Dendritic cell treated with granulocyte-macrophage colony-stimulating factor and Interleukin-4, amounts not matched to agents 40 ng/mL and 50 ng/mL, for 4 days (primary cell): ENCODE results near the gene CLSTN2.

Source experiments
- H3K27ac Mint-ChIP-seq: one replicate; pipeline ENCODE4 v1.8.0; 2022; ENCODE audit warnings: mild to moderate bottlenecking, mixed read lengths
- H3K27me3 Mint-ChIP-seq: one replicate; pipeline ENCODE4 v1.8.0; 2022; ENCODE audit warnings: mild to moderate bottlenecking, mixed read lengths
- H3K36me3 Mint-ChIP-seq: one replicate; pipeline ENCODE4 v1.8.0; 2022; ENCODE audit warnings: low read depth, mixed read lengths
- H3K4me1 Mint-ChIP-seq: one replicate; pipeline ENCODE4 v1.8.0; 2022; ENCODE audit warnings: low read depth, mixed read lengths
- H3K4me3 Mint-ChIP-seq: one replicate; pipeline ENCODE4 v1.8.0; 2022; ENCODE audit warnings: mild to moderate bottlenecking, moderate library complexity, mixed read lengths
- H3K9me3 Mint-ChIP-seq: one replicate; pipeline ENCODE4 v1.8.0; 2022; ENCODE audit warnings: mixed read lengths
- intact Hi-C: fragments of 100-400 bp; cut with micrococcal nuclease; formaldehyde crosslinking; loops from one replicate; pipeline ENCODE4 v1.15.0; 2022

The CLSTN2 gene

DNA sequence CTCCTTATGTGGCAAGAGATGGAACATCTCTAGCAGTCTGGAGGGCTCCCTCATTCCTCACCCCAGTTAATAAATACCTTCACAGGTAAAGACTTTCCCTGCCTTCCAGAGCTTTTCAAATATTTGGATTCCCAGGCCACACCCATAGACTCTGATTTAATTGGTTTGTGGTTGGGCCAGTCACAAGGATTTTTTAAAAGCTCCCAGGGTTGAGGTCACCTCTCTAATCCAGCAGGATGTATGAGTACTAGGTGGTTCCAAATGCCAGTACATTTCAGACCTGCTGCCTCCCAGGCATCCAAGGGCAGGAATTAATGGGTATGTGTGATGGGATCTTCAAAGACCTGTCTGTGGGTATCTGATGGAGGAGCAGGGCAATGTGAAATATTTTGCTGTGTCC is 312.8 kb downstream of the CLSTN2 start:
- Mint-ChIP-seq H3K36me3 (no peaks in the 10 kb centered on the region), H3K4me3 (no peak overlapping the region), H3K27ac (no peak overlapping the region), H3K27me3 (no peaks in the 10 kb centered on the region), H3K9me3 (no peaks in the 10 kb centered on the region), H3K4me1 (no peaks in the 10 kb centered on the region)
- intact Hi-C loops: no loop called here

GRCh38 chr3:140249188-140249587 is 314.2 kb downstream of the CLSTN2 start:
- Mint-ChIP-seq H3K4me3 (no peak overlapping the region), H3K27ac (no peak overlapping the region)
- intact Hi-C loops: no loop called here

GRCh38 chr3:140250010-140250855 is 315.2 kb downstream of the CLSTN2 start:
- Mint-ChIP-seq H3K9me3 (no peaks in the 10 kb centered on the region), H3K27me3 (no peaks in the 10 kb centered on the region), H3K4me1 (no peaks in the 10 kb centered on the region), H3K4me3 (no peak overlapping the region), H3K27ac (no peak overlapping the region), H3K36me3 (no peaks in the 10 kb centered on the region)
- intact Hi-C loops: no loop called here

More at GRCh38 chr3:140249188-140249587, 314.2 kb downstream of the CLSTN2 start:
- no peaks in the 10 kb centered on the region for H3K36me3 Mint-ChIP-seq
- no peaks in the 10 kb centered on the region for H3K27me3 Mint-ChIP-seq
- no peaks in the 10 kb centered on the region for H3K9me3 Mint-ChIP-seq
- no peaks in the 10 kb centered on the region for H3K4me1 Mint-ChIP-seq

GRCh38 chr3:140250945-140251344 is 316.0 kb downstream of the CLSTN2 start:
- Mint-ChIP-seq H3K36me3 (no peaks in the 10 kb centered on the region), H3K27ac (no peak overlapping the region)
- intact Hi-C loops: no loop called here

GRCh38 chr3:140251678-140252077 is 316.7 kb downstream of the CLSTN2 start:
- Mint-ChIP-seq H3K36me3 (no peaks in the 10 kb centered on the region), H3K9me3 (no peaks in the 10 kb centered on the region), H3K27me3 (no peaks in the 10 kb centered on the region), H3K27ac (no peak overlapping the region), H3K4me3 (no peak overlapping the region), H3K4me1 (no peaks in the 10 kb centered on the region)
- intact Hi-C loops: no loop called here

More at GRCh38 chr3:140250945-140251344, 316.0 kb downstream of the CLSTN2 start:
- H3K4me3 Mint-ChIP-seq: no peak overlapping the region
- H3K27me3 Mint-ChIP-seq: no peaks in the 10 kb centered on the region
- H3K4me1 Mint-ChIP-seq: no peaks in the 10 kb centered on the region
- H3K9me3 Mint-ChIP-seq: no peaks in the 10 kb centered on the region

DNA sequence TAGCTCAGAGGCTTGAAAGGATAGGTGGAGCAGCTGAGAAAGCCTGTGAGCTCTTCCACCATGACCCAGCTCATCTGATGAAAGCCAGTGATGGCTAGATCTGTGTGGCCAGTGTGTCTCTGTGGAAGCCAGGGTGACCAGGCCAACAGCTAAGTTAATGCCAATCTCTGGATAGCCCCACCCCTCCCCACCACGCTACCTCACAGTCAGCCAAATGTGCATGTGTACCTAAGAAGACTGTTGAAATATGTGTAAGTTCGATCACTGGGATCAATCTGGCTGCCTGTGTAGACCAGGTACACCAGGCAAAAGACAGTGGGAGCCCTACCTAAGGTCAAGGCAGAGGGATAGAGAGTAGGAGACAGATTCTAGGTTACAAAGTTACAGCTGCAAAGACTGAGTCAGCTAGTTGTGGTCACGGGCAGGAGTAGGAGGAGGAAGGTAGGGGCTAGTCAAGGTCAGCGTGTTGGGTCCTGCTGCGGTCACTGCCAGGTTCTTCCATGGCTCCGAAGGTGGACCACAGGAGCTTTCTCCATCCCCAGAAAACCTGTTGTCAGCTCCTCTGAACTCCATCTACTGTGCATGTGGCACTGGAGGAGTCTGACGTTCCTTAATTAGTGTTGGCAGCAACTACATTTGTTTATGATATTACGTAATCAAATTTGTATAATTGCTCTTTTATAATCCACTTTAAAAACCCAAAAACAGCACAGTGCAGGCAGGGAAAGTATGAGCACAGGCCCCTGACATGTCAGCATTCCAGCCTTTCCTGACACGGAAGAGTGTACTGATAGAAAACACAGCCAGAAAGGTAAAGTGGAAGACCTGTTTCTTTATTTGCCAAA is 318.0 kb downstream of the CLSTN2 start:
- Mint-ChIP-seq H3K4me3 (no peak overlapping the region), H3K36me3 (no peaks in the 10 kb centered on the region), H3K27ac (no peak overlapping the region), H3K4me1 (no peaks in the 10 kb centered on the region), H3K27me3 (no peaks in the 10 kb centered on the region), H3K9me3 (no peaks in the 10 kb centered on the region)
- intact Hi-C loops: no loop called here

DNA sequence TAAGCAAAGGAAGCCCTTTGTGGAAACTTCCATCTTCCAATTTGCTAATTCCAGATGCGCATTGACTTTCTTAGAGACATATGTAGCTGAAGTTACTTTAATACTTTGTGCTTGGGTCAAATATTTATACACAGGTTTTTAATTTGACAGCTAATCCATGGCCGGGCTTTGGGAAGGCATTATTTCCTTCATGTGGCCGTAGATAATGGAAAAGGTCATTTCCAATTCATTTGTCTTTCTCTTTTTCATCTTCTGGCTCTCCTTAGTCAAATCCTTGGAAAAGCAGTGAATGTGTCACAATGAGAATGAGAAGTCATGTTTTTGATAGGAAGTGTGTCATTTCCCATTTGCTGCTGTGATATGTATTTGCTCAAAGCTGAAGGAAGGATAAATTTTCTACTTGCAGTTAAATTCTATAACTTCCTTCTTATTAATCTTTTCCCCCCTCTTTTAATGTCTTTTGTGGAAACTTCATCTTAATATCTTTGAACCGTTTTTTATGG is 323.3 kb downstream of the CLSTN2 start:
- H3K27ac Mint-ChIP-seq: no peak overlapping the region
- no peak overlapping the region for H3K4me3 Mint-ChIP-seq
- no peaks in the 10 kb centered on the region for H3K9me3 Mint-ChIP-seq
- no peaks in the 10 kb centered on the region for H3K36me3 Mint-ChIP-seq
- intact Hi-C loops: no loop called here
- H3K27me3 Mint-ChIP-seq: no peaks in the 10 kb centered on the region
- no peaks in the 10 kb centered on the region for H3K4me1 Mint-ChIP-seq

GRCh38 chr3:140265302-140265701 is 330.3 kb downstream of the CLSTN2 start:
- no peak overlapping the region for H3K4me3 Mint-ChIP-seq
- intact Hi-C loops: no loop called here
- H3K36me3 Mint-ChIP-seq: no peaks in the 10 kb centered on the region
- no peaks in the 10 kb centered on the region for H3K4me1 Mint-ChIP-seq
- H3K27me3 Mint-ChIP-seq: no peaks in the 10 kb centered on the region
- H3K27ac Mint-ChIP-seq: no peak overlapping the region
- H3K9me3 Mint-ChIP-seq: no peaks in the 10 kb centered on the region

GRCh38 chr3:140268103-140268502 is 333.1 kb downstream of the CLSTN2 start:
- no peak overlapping the region for H3K4me3 Mint-ChIP-seq
- H3K9me3 Mint-ChIP-seq: no peaks in the 10 kb centered on the region
- no peak overlapping the region for H3K27ac Mint-ChIP-seq
- intact Hi-C loops: no loop called here
- H3K4me1 Mint-ChIP-seq: no peaks in the 10 kb centered on the region
- H3K27me3 Mint-ChIP-seq: no peaks in the 10 kb centered on the region
- no peaks in the 10 kb centered on the region for H3K36me3 Mint-ChIP-seq

DNA sequence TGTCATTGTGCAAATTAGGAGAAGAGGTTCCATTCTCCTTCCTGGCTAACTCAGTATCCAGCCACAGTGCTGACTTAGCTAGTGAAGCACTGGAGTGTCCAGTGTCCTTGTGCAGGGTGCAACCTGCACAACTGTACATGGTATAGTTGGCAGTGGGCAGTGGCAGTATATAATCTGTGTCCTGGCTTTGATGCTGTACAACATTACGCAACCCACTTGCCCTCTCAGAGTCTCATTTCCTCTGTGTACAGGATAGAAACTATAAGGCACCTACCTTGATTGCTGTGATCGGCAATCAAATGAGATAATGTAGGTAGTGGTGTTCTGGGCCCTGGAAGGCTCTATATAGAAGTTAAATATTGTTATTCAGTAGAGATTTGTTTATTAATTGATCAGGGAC is 333.6 kb downstream of the CLSTN2 start:
- no peaks in the 10 kb centered on the region for H3K27me3 Mint-ChIP-seq
- no peaks in the 10 kb centered on the region for H3K36me3 Mint-ChIP-seq
- H3K4me3 Mint-ChIP-seq: no peak overlapping the region
- H3K4me1 Mint-ChIP-seq: no peaks in the 10 kb centered on the region
- intact Hi-C loops: no loop called here
- H3K27ac Mint-ChIP-seq: no peak overlapping the region
- no peaks in the 10 kb centered on the region for H3K9me3 Mint-ChIP-seq

DNA sequence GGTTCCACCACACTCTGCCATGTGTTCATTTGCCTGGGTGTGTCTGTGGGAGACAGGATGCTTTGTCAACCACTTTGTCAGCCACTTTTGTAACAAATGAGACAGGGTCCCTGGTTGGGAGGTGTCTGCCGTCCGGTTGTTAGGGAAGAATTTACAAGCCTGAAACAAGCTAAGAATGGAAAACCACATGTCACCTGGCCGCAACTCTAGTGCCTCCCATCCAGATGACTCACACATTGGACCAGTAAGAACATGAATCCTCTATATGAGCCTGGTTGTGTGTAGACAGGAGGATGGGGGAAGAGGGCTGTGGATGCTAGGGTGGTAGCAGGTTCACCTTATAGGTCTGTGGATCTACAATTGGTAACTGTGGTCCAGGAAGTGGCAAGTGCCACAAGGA is 335.3 kb downstream of the CLSTN2 start:
- H3K4me3 Mint-ChIP-seq: no peak overlapping the region
- no peaks in the 10 kb centered on the region for H3K4me1 Mint-ChIP-seq
- no peaks in the 10 kb centered on the region for H3K9me3 Mint-ChIP-seq
- H3K36me3 Mint-ChIP-seq: no peaks in the 10 kb centered on the region
- intact Hi-C loops: no loop called here
- no peaks in the 10 kb centered on the region for H3K27me3 Mint-ChIP-seq
- no peak overlapping the region for H3K27ac Mint-ChIP-seq

- no peak overlapping the region for H3K27ac Mint-ChIP-seq
- H3K4me3 Mint-ChIP-seq: no peak overlapping the region
- no peaks in the 10 kb centered on the region for H3K4me1 Mint-ChIP-seq
- intact Hi-C loops: no loop called here
- H3K27me3 Mint-ChIP-seq: no peaks in the 10 kb centered on the region
- no peaks in the 10 kb centered on the region for H3K9me3 Mint-ChIP-seq
- H3K36me3 Mint-ChIP-seq: no peaks in the 10 kb centered on the region
Measured at GRCh38 chr3:140273542-140274195, 338.7 kb downstream of the CLSTN2 start.

DNA sequence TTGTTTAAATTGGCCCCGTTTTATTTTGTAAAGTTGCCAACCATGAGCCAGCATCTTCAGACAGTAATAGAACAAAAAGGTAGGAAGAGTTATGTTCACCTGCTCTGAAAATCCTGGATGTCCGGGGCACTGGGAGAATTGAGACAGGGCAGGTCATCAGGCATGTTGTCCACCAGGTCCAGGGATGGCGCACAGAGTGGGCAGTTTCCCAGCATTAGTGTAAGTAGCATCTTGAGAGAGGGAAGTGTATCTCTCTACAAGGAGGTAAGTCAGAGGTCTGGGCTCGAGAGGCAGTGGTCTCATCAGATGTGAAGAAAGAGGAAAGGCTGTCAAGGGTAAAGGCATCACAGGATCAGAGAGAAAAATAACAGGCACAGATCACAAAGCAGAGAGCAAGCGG is 339.4 kb downstream of the CLSTN2 start:
- H3K4me1 Mint-ChIP-seq: no peaks in the 10 kb centered on the region
- H3K36me3 Mint-ChIP-seq: no peaks in the 10 kb centered on the region
- H3K4me3 Mint-ChIP-seq: no peak overlapping the region
- intact Hi-C loops: no loop called here
- H3K27ac Mint-ChIP-seq: no peak overlapping the region
- H3K9me3 Mint-ChIP-seq: no peaks in the 10 kb centered on the region
- no peaks in the 10 kb centered on the region for H3K27me3 Mint-ChIP-seq

DNA sequence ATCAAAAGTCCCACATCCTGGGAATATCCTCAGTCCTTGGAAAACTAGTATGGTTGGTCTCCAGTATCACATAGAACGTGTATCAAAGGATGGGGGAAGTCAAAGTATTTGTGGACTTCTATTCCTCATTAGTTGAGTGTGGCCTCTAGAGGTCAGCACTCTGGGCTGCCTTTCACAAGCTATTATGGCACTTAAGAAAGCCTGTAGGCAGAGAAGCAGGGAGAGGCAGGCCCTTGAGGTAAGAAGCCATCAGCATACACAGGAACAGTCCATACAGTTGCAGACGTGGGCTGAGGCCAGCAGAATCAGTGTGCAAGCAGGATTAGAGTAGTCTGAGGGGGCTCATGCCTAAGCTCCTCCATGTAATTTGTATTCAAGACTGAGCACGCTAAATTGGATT is 341.7 kb downstream of the CLSTN2 start:
- H3K4me3 Mint-ChIP-seq: no peak overlapping the region
- intact Hi-C loops: loop anchor here (5.0 kb wide), 1 partner anchor 461 kb away; no protein-coding TSS in a partner anchor

More for the DNA sequence above, 341.7 kb downstream of the CLSTN2 start:
- no peaks in the 10 kb centered on the region for H3K36me3 Mint-ChIP-seq
- H3K4me1 Mint-ChIP-seq: no peaks in the 10 kb centered on the region
- no peaks in the 10 kb centered on the region for H3K9me3 Mint-ChIP-seq
- peaks cover 2% of the 10 kb centered on the region for H3K27me3 Mint-ChIP-seq
- H3K27ac Mint-ChIP-seq: no peak overlapping the region
